ENCODE data around the gene LY6G6F.
"Not testable (repeated sequence)": the region's sequence is repeated elsewhere in the genome, so short reads cannot be mapped to it uniquely, and the experiment has no call there.

The LY6G6F gene

GRCh38 chr6:31705931-31706330 is 735 bp upstream of the LY6G6F start:
- no peak for DNase-seq

- no peak for DNase-seq
Measured at GRCh38 chr6:31707701-31708100, 1.0 kb downstream of the LY6G6F start.

- DNase-seq = no peak
Measured at GRCh38 chr6:31708224-31708623, 1.6 kb downstream of the LY6G6F start.

- DNase-seq = not testable (repeated sequence)
Measured at GRCh38 chr6:31709157-31709556, 2.5 kb downstream of the LY6G6F start.

- DNase-seq = no peak
Measured at GRCh38 chr6:31710523-31711219, 4.0 kb downstream of the LY6G6F start.

GRCh38 chr6:31711233-31711632 is 4.6 kb downstream of the LY6G6F start:
- DNase-seq = no peak

GRCh38 chr6:31712296-31712695 is 5.6 kb downstream of the LY6G6F start:
- DNase-seq = no peak

- no peak for DNase-seq
Measured at GRCh38 chr6:31713465-31713864, 6.8 kb downstream of the LY6G6F start.

- DNase-seq = peak; percentile 21
Measured at GRCh38 chr6:31713991-31714684, 7.5 kb downstream of the LY6G6F start.

GRCh38 chr6:31715022-31715958 is 8.6 kb downstream of the LY6G6F start, which contains the start of gene LY6G6D:
Gene LY6G6D, plus strand, starts transcription at chr6:31715348. Its CDS starts 8 bp downstream, at chr6:31715356.
- no peak for DNase-seq

- peak; percentile 64 for DNase-seq
Measured at GRCh38 chr6:31717499-31718222, 11.0 kb downstream of the LY6G6F start.

- DNase-seq = peak; percentile 94
Measured at GRCh38 chr6:31718265-31718664, 11.6 kb downstream of the LY6G6F start.

- DNase-seq = no peak
Measured at GRCh38 chr6:31719001-31719400, 12.3 kb downstream of the LY6G6F start.

- no peak for DNase-seq
Measured at GRCh38 chr6:31720196-31720770, 13.6 kb downstream of the LY6G6F start.

- no peak for DNase-seq
Measured at GRCh38 chr6:31721351-31722020, 14.8 kb downstream of the LY6G6F start, which contains the start of gene LY6G6C. Gene LY6G6C, minus strand, starts transcription at chr6:31721746. Its CDS starts 67 bp downstream, at chr6:31721679.

GRCh38 chr6:31722173-31722572 is 15.5 kb downstream of the LY6G6F start:
- no peak for DNase-seq

GRCh38 chr6:31723245-31723979 is 16.7 kb downstream of the LY6G6F start, which contains the start of gene MPIG6B:
Gene MPIG6B, plus strand, starts transcription at chr6:31723373. Its CDS starts 11 bp downstream, at chr6:31723384.
- no peak for DNase-seq

GRCh38 chr6:31723980-31724691 is 17.5 kb downstream of the LY6G6F start:
- DNase-seq = no peak

- DNase-seq = no peak
Measured at GRCh38 chr6:31725502-31726350, 19.1 kb downstream of the LY6G6F start.
